Esophagus mucosa (tissue), 1 donor: ENCODE results near the gene RPL7A. TPM values are rescaled to one million over a fixed set of nuclear protein-coding genes. Genes with fewer than 3 reads are reported as not detected.
"Not testable (repeated sequence)": the region's sequence is repeated elsewhere in the genome, so short reads cannot be mapped to it uniquely, and the experiment has no call there.

ENCODE experiments used
- ATAC-seq: fragments of 200-7000 bp; cut with Tn5 transposase; one replicate; pipeline ENCODE4 v1.9.1; 2020
- total RNA-seq: library from RNA; stranded (reverse); gene quantifications from one replicate; pipeline ENCODE4 v1.2.4, GENCODE V29; 2023
- donor health status: DM: yes; HTN: yes; CAD: no.

RPL7A gene
- total RNA-seq, 1 donor from 2014 or later, result 2,377 TPM

DNA sequence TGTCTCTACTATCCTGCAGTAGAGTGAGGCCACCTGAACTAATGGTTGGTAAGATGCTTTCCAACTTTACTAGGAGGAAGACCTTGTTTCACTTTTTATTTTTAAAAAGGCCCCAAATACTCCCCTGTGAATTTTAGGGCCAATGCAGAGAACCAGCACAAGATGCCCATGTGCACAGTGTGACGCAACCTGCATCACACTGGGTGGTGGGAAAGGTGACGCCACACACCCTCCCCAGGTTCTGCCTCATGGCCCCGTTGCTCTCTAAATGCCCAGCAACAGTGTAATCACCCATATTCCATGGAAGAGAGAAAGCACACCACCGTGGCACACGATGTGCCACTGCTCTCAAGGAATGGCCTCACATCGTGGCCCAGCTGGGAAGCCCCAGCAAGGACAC is 21.4 kb downstream of the RPL7A start:
- no peak for ATAC-seq

DNA sequence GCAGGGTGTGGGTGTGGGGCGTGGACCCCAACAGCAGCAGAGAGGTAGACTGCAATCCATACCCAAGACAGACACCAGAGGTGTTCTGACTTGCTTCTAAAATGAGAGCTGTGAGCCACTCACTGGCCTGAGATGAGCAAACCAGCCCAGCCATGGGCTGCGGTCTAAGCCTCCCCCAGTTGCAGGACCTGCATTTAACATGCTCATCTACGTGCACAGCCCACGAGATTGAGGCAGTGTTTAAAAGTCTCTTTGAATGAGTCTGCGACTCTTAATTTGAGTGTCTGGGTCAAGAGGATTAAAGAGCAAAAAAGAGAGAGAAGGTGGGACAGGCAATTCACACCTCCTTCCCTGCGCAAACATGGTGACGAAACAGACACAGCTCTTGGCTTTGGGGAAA is 21.9 kb downstream of the RPL7A start:
- no peak for ATAC-seq

DNA sequence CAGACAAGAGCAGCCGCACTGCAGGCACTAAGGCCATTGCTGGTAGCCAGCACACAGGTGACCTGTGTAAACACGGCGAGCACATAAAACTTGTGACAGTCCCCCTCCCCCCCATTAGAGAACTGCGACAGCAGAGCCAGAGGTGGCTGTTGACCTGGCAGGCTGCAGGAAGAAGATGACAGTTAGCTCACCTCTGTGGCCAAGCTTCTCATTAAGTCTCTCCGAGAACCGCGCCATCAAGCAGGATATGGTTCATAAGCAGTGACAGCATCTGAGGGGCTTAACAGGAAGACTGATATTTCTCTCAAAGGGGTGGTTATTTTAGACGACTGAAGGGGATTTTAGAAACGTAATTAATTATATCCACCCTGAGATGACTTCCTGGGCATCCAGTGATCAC is 22.7 kb downstream of the RPL7A start:
- no peak for ATAC-seq

DNA sequence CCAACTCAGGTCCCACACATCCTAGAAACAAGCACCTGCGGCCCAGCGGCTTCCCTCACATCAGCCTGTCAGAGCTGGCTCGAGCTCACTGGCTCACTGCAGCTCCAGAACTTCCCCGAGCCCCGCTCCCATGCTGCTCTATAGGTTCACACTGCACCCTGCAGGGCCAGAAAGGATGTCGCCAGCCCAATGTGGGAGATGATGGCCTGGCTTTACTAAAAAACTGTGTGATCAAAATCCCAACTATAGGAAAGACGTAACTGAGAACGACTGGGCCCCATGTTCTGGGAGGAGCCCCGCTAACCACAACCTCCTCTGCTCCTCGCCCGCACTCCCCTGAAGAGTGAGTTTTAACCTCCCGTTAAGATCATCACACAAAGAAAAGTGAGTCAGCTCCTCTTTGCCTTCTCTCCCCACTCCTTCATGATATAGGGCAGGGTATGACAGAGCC is 23.3 kb downstream of the RPL7A start:
- no peak for ATAC-seq

DNA sequence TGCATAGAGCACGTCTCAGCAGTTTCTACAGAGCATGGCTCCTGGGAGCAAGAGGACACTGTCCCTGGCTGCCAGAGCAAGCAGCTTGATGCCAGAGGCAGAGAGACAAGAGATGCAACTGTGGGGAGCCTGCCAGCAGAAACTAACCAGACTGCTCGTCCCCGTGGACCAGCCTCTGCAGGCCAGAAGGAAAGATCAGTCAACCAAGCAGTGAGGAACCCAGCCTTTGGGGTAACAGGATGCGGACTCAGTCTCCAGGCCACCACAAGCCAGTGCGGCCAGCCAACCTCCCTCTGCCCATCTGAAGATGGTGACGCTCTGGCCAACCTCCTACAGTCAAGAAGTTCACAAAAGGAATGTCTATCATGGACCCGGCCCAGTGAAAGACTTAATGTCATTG is 24.1 kb downstream of the RPL7A start:
- no peak for ATAC-seq

DNA sequence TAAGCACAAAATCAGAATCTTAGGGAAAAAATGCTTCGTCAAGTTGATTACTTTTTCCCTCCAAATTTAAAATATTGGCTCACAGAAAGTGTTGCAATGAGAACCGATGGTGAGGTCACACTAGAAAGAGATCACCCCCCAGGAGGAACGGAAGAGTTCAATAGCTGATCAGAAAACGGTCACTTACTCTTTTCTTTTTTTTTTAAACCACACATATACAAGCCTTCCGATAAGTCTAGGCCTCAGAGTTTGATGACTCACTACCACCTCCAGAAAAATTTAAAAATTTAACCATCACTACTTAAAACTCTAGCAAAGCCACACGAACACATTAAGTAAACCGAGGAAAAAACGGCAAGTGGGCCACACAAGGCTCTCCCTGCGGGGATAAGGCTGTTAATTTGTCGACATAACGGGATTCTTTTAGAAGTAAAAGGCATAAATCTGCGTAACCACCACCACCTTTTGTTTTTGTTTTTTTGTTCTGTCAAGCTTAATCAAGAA is 26.6 kb downstream of the RPL7A start:
- ATAC-seq, result no peak

DNA sequence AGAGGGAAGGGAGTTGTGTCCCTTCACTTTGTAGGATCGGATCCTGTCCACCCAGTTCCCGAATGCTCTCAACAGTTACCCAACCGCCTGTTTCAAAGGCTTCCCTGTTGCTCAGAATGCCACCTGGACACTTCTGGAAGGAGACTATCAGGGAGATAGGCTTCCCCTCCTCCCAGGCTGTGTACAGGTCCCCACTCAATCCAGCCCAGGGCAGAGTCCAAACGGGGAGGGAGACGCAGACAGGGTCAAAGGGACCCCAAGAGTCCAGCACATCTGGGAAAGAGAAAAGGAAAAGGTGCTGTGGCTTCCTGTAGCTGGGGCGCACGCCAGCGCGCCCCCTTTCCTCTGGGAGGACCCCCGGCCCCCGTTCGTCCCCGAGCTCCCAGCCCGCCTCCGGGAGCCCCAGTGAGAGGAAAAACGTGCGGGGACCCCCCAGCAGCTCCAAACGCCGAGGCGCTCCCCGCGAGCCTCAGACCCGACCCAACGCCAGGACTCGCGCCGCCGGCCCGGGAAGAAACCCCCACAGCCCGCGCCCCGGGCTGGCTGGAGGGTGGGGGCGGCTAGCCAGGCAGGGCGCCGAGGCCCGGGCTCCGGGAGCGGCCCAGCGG is 27.2 kb downstream of the RPL7A start:
- peak; percentile 8 for ATAC-seq

DNA sequence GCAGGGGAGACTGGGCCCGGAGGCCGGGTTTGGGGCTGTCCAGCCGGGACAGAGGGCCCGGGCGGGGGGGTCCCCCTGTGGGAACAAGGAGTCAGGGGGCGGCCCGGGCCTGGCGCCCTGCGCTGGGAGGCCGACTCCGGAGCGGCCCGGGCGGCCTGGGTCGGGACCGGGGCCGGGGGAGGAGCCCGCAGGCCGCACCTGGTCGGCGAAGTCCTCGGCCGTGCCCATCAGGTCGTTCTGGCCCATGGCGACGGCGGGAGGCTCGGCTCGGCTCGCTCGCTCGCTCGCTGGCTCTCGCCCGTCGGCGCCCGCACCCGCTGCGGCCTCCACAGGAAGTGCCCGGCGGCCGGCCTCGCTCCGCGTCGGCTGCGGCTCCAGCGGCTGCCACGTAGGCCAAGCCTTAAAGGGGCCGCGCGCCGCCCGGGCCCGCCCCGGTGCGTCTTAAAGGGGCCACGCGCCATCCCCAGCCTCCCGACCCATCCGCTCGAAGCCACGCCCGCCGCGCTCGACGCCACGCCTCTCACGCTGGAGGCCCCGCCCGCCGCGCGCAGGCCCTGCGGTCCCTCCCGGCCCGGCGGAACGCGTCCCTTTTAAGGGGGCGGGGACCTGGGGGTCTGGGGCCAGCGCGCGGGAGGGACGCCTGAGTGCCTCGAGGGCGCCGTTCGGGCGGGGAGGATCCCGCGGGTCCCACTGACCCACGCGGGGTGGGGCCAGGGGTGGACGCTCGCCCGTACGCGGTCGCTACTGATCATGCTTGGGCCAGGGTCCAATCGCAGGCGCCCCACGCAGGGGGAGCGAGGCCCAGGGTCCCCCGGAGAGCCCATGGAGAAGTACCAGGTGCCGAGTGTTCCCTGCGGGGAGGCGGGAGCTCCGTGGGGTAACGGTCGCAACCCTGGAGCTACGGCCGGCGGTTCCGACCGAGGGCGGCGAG is 28.0 kb downstream of the RPL7A start, which contains the start of the genes STKLD1 and SURF4:
Gene STKLD1, plus strand, starts transcription at position 643 of the 931 bp plus-strand sequence. Its CDS starts 108 bp downstream, at position 751.
Gene SURF4, minus strand, starts transcription at position 337 of the 931 bp plus-strand sequence. Its CDS starts 91 bp downstream, at position 246.
- peak; percentile 95 for ATAC-seq

DNA sequence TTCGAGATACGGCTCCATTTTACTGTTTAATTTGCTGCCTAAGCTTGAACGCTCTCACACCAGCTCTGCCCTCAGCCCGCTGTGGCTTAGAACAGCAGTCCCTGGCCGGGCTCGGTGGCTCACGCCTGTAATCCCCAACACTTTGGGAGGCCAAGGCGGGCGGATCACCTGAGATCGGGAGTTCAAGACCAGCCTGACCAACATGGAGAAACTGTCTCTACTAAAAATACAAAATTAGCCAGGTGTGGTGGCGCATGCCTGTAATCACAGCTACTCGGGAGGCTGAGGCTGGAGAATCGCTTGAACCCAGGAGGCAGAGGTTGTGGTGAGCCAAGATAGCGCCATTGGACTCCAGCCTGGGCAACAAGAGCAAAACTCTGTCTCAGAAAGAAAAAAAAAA is 29.3 kb downstream of the RPL7A start:
- ATAC-seq, result not testable (repeated sequence)

DNA sequence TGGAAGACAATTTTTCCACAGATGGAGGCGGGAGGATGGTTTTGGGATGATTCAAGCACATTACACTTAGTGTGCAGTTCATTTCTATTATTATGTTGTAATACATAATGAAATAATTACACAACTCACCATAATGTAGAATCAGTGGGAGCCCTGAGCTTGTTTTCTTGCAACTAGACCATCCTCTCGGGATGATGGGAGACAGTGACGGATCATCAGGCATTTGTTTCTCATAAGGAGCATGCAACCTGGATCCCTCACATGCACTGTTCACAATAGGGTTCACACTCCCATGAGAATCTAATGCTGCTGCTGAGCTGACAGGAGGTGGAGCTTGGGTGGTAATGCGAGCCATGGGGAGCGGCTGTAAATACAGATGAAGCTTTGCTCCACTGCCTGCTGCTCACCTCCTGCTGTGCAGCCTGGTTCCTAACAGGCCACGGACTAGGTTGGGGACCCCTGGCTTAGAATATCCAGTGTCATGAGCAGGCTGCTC is 29.8 kb downstream of the RPL7A start:
- no peak for ATAC-seq

DNA sequence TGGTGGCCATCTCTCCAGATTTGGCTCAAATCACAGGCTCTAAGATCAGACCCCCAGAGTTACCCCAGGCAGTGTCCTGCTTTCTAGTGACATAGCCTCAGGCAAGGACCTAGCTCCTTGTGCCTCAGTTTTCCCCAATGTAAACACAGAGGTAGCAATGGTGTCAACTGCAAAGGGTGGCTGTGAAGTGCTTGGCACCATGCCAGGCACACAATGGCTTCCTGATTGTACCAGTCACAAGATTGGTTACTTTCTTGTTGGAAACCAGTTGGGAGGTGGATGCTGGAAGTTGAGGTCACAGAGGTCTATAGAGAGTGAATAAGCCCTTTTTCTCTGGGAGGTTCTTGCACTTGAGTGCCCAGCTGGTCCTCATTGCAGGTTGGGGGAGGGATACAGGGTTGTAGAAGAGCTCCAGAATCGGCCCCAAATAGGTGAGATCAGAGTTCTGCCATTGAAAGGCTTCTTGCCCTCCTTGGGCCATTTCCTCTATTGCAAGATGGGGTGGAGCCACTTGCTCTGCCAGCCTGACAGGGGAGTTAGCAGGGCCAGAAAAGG is 30.5 kb downstream of the RPL7A start:
- no peak for ATAC-seq

DNA sequence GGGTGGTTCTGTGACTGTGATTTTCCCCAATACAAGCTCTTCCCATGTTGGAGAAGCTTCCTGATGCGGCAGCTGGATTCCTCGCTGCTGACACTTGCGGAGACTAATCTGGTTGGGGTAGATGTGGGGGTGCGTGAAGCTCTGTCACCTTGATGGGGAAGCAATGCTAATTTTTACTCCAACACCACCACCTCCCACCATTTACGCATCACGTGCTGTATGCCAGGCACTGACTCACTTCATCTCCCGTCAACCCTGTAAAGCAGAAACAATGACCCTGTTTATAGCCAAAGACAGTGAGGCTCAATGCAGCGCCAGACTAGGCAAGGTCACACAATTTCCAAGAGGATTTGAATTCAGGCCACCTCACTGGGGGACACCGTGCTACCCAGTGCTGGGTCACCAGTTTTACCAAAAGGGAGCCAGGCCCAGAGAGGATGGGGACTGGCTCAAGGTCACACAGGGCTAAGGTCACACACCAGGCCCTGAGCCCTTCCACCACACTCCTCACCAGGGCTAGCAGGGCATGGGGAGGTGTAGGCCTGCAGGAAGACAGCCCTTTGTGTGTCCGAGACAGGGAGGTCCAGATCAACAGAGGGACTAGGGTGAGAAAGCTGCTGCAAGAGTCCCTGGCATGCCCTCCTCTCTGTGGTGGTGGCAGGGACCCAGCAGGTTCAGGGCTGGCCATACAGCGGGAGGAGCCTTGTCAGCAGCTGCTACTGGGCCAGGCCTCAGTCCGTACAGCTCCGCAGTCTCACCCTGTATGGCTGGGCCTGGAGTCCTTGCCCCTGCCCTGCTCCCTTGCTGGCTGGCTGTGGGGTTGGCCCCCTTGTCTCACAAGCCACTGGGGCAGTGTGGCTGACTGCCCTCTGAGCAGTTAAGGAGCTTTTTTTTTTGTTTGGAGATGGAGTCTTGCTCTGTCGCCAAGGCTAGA is 31.4 kb downstream of the RPL7A start:
- no peak for ATAC-seq

DNA sequence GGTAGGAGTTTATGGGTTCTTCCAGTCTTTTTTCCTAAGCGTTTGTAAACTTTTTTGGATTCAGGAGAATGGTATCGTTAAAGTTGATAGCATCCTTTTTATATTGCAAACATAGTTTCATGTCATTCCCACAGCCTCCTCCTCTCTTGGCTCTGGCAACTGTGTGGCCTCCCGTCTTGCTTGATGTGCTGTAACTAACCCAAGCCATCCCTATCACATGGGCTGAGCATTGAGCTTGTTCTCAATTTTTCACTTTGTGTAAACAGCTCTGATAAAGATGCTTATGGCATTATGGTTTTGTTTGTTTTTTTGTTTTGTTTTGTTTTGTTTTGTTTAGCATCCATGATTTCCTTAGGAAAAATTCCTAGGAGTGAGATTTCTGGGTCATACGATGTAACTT is 32.7 kb downstream of the RPL7A start:
- ATAC-seq, result no peak

DNA sequence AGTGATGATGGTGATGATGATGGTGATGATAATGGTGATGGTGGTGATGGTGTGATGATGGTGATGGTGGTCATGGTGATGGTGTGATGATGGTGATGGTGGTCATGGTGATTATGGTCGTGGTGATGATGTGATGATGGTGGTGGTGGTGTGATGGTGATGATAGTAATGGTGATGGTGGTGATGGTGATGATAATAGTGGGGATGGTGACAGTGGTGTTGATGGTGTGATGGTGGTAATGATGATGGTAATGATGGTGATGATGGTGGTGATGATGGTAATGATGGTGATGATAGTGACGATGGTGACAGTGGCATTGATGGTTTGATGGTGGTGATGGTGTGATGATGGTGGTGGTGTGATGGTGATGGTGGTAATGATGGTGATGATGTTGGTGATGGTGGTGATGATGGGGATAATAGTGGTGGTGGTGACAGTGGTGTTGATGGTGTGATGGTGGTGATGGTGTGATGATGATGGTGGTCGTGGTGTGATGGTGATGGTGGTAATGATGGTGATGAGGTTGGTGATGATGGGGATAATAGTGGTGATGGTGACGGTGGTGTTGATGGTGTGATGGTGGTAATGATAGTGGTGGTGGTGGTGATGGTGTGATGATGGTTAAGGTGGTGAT is 34.6 kb downstream of the RPL7A start:
- no peak for ATAC-seq

DNA sequence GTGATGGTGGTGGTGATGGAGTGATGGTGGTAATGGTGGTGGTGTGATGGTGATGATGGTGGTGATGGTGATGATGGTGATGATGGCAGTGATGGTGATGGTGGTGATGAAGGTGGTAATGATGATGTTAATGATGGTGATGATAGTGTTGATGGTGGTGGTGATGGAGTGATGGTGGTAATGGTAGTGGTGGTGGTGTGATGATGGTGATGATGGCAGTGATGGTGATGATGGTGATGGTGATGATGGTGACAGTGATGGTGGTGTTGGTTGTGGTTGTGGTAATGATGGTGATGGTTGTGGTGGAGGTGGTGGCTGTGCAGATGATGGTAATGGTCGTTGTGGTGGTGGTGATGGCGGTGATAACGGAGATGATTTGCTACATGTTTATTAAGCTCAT is 35.4 kb downstream of the RPL7A start:
- ATAC-seq, result no peak

DNA sequence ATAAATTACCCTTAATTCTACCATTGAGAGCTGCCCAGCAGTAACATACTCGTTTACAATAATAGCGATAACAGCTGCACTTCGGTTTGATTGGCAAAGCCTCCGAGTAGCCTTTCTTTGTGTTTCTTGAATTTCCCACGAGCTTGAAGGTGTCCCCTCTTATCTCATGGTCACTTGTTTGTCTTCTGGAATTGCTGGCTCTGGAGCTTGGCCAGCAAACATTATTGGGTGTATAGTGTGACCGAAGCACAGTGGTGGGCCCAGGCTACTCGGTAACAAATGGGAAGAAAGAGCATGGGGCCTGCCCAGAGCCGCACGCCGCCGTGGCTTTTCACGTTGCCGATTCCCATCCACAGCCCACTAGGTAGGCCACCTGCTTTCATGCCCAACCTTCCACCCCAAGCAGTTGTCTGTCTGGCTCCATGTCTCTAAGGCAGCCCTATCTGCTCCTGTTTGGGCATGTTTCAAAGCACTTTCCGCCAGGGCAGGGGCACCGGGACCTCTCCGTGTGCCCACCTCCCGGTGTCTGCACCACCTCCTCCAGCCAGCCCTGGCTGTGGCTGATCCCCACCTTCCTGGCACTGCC is 36.8 kb downstream of the RPL7A start:
- no peak for ATAC-seq

DNA sequence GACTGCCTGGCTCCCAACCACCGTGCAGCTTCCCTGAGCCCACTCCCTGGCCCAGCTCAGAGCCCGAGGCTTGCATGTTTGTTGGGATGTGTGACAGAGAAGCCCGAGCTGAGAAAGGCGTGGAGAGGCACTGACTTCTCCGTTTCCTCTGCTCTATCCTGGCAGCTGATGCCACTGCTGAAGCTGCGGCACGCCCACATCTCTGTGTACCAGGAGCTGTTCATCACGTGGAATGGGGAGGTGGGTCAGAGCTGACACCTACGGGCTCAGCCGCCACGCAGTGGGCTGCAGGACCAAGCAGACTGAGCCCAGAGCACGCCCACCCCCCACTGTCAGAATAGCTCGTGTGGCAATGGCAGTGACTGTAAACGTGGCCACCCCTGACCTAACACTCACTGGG is 37.4 kb downstream of the RPL7A start:
- no peak for ATAC-seq

DNA sequence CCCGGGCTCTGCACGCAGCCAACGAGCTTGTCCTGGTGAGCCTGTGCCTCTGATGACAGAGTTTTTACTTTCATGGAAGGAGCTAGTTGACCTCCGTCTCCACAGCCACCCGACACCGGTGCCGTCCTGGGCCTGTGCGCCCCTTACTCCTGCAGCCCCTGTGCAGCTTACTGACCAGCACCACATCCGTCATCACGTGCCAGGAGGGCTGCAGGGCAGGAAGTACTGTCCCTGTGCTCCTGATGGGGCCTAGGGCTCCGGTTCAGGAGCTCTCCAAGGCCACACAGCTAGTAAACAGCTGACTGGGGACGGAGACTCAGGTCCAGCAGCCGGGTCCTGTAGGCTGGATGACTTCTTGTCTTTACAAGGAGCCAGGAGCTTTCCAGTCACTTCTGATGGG is 38.3 kb downstream of the RPL7A start:
- ATAC-seq, result no peak

DNA sequence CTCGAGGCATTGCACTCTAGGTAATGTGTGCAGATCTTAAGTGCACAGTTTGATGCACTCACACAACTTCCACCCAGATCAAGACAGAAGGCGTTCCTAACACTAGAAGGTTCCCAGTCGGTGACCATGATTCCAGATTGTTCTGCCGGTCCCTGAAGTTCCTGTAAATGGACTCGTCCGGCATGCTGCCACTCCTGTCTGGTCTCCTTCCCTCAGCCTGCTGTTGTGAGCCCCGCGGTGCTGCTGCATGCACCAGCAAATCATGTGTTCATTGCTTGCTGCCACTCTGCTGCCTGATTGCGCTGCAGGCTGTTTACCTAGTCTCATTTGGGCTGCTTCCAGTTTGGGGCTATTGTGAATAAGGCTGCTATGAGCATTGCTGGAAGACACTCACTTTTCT is 39.7 kb downstream of the RPL7A start:
- ATAC-seq, result peak; percentile 83

DNA sequence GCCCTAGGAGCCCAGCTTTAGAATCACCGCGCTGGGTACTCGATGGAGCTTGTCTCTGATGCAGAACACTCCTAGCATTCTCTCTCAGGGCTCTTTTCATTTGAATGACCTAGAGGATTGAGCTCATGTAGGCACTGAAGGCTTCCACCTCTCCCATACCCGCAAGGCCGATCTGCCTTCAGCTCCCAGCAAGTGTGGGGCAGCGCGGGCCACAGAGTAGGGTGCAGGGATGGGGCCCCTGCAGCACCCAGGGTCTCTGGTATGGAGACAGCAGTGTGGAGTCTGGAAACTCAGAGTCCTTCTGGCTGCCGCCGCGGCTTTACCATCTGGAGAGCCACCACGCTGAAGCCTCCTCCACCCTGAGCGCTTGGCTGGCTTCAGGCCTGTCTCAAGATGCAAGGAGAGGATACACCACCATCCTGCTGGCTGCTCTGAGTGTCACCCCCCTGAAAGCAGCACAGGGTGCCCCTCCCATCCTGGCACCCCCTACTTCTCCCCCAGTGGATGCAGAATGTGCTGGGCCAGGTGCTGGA is 41.1 kb downstream of the RPL7A start:
- no peak for ATAC-seq

DNA sequence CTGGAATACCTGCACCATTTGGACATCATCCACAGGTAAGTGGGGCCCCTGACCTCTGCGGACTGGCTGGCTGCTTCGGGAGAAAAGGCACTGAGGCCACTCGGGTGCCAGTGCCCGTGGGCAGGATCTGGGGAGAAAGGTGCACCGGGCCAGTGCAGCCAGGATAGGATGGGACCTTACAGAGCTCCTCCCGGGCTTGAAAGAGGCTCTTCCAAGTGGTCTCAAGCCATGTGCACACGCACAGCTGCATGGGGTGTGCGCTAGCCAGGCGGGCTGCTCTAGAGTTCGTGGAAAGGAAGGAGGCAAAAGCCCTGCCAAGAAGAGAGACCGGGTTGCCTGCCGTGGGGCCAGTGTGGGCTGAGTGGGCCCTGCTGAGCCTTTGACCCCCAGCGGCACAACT is 41.5 kb downstream of the RPL7A start:
- no peak for ATAC-seq
